Germinal center (tissue), 1 donor: ENCODE results near the gene RMDN2.
"Not testable (repeated sequence)": the region's sequence is repeated elsewhere in the genome, so short reads cannot be mapped to it uniquely, and the experiment has no call there.

Experiments used
- DNase-seq: peaks from one replicate; pipeline ENCODE4 v3.0.0; 2012; ENCODE audit warnings: mixed read lengths, low spot score

Gene RMDN2

GRCh38 chr2:37992601-37993000, 67.5 kb downstream of the RMDN2 start:
- no peak for DNase-seq

GRCh38 chr2:37993143-37993542, 68.1 kb downstream of the RMDN2 start:
- no peak for DNase-seq

GRCh38 chr2:37997629-37998028, 72.5 kb downstream of the RMDN2 start:
- no peak for DNase-seq

- DNase-seq: no peak
These were observed 75.6 kb downstream of the RMDN2 start for GRCh38 chr2:38000485-38001222.

GRCh38 chr2:38010187-38010586, 85.1 kb downstream of the RMDN2 start:
- not testable (repeated sequence) for DNase-seq

GRCh38 chr2:38010995-38011394, 85.9 kb downstream of the RMDN2 start:
- no peak for DNase-seq

- DNase-seq: no peak
These were observed 88.2 kb downstream of the RMDN2 start for GRCh38 chr2:38013158-38013752.

- DNase-seq: no peak
These were observed 91.1 kb downstream of the RMDN2 start for GRCh38 chr2:38016219-38016618.

- no peak for DNase-seq
These were observed 92.7 kb downstream of the RMDN2 start for GRCh38 chr2:38017836-38018235.

GRCh38 chr2:38020359-38021069, 95.4 kb downstream of the RMDN2 start:
- DNase-seq: not testable (repeated sequence)

- DNase-seq: no peak
These were observed 96.5 kb downstream of the RMDN2 start for GRCh38 chr2:38021589-38021988.

GRCh38 chr2:38026846-38027245, 101.8 kb downstream of the RMDN2 start:
- DNase-seq: no peak

GRCh38 chr2:38028829-38029228, 103.7 kb downstream of the RMDN2 start:
- DNase-seq: no peak

- DNase-seq: no peak
These were observed 104.4 kb downstream of the RMDN2 start for GRCh38 chr2:38029512-38029911.

- DNase-seq: no peak
These were observed 105.7 kb downstream of the RMDN2 start for GRCh38 chr2:38030635-38031355.

GRCh38 chr2:38032946-38033345, 107.9 kb downstream of the RMDN2 start:
- DNase-seq: no peak

- DNase-seq: no peak
These were observed 108.6 kb downstream of the RMDN2 start for GRCh38 chr2:38033646-38034045.

- no peak for DNase-seq
These were observed 110.9 kb downstream of the RMDN2 start for GRCh38 chr2:38035968-38036367.

- DNase-seq: no peak
These were observed 112.2 kb downstream of the RMDN2 start for GRCh38 chr2:38037325-38037724.

- DNase-seq: peak; percentile 13
These were observed 112.9 kb downstream of the RMDN2 start for GRCh38 chr2:38037757-38038621.

GRCh38 chr2:38038682-38039081, 113.6 kb downstream of the RMDN2 start:
- DNase-seq: no peak
